Nephron progenitor cell (in vitro differentiated cells): ENCODE data around the gene PRIMA1.
A peak's percentile ranks its signal among the peaks of the same experiment; 100 is the strongest.

Experiments
- DNase-seq: peaks from one replicate; pipeline ENCODE4 v3.0.0; 2021
- H3K27ac Mint-ChIP-seq: 2 replicates; pipeline ENCODE4 v1.8.0; 2021; ENCODE audit warnings: mild to moderate bottlenecking, moderate library complexity, mixed read lengths
- H3K27me3 Mint-ChIP-seq: 2 replicates; pipeline ENCODE4 v1.8.0; 2021; ENCODE audit warnings: mild to moderate bottlenecking, low read depth, mixed read lengths; ENCODE audit not compliant: poor library complexity
- H3K36me3 Mint-ChIP-seq: 2 replicates; pipeline ENCODE4 v1.8.0; 2021; ENCODE audit warnings: low read depth, mixed read lengths
- H3K4me1 Mint-ChIP-seq: 2 replicates; pipeline ENCODE4 v1.8.0; 2021; ENCODE audit warnings: mixed read lengths
- H3K4me3 Mint-ChIP-seq: 2 replicates; pipeline ENCODE4 v1.8.0; 2021; ENCODE audit warnings: mild to moderate bottlenecking, moderate library complexity, mixed read lengths
- H3K9me3 Mint-ChIP-seq: 2 replicates; pipeline ENCODE4 v1.8.0; 2021; ENCODE audit warnings: mild to moderate bottlenecking, moderate library complexity, mixed read lengths
- CTCF ChIP-seq: fragments of 200-600 bp; sonication (generic); IDR thresholded peaks from 2 replicates; pipeline ENCODE4 v1.5.0; 2021; ENCODE audit warnings: antibody characterized with exemption

The PRIMA1 gene

GRCh38 chr14:93751946-93752655, 36.2 kb downstream of the PRIMA1 start:
- H3K4me1 Mint-ChIP-seq, result peaks cover 35% of the 10 kb centered on the region
- DNase-seq, result no peak
- no peak overlapping the region for H3K4me3 Mint-ChIP-seq
- H3K9me3 Mint-ChIP-seq, result peaks cover 4% of the 10 kb centered on the region
- H3K36me3 Mint-ChIP-seq, result no peaks in the 10 kb centered on the region
- peak overlapping the region; percentile 87 for H3K27ac Mint-ChIP-seq
- no peak for TF ChIP-seq CTCF
- H3K27me3 Mint-ChIP-seq, result peaks cover 5% of the 10 kb centered on the region

GRCh38 chr14:93749076-93749420, 39.2 kb downstream of the PRIMA1 start:
- peaks cover 2% of the 10 kb centered on the region for H3K27me3 Mint-ChIP-seq
- H3K36me3 Mint-ChIP-seq, result no peaks in the 10 kb centered on the region
- H3K9me3 Mint-ChIP-seq, result no peaks in the 10 kb centered on the region
- H3K4me3 Mint-ChIP-seq, result no peak overlapping the region
- H3K4me1 Mint-ChIP-seq, result peaks cover 48% of the 10 kb centered on the region
- no peak for TF ChIP-seq CTCF
- DNase-seq, result no peak
- H3K27ac Mint-ChIP-seq, result peak overlapping the region; percentile 55

GRCh38 chr14:93748208-93749075, 39.8 kb downstream of the PRIMA1 start:
- Mint-ChIP-seq H3K4me3 (no peak overlapping the region), H3K4me1 (peaks cover 50% of the 10 kb centered on the region), H3K27me3 (peaks cover 3% of the 10 kb centered on the region), H3K9me3 (no peaks in the 10 kb centered on the region), H3K27ac (peak overlapping the region; percentile 13), H3K36me3 (no peaks in the 10 kb centered on the region)
- no peak for DNase-seq
- TF ChIP-seq CTCF, result no peak

GRCh38 chr14:93747560-93747959, 40.7 kb downstream of the PRIMA1 start:
- Mint-ChIP-seq H3K27ac (peak overlapping the region; percentile 13), H3K36me3 (no peaks in the 10 kb centered on the region), H3K4me1 (peaks cover 55% of the 10 kb centered on the region), H3K9me3 (no peaks in the 10 kb centered on the region), H3K27me3 (peaks cover 6% of the 10 kb centered on the region), H3K4me3 (no peak overlapping the region)
- TF ChIP-seq CTCF, result no peak
- DNase-seq, result no peak

GRCh38 chr14:93747102-93747501, 41.2 kb downstream of the PRIMA1 start:
- Mint-ChIP-seq H3K27me3 (peaks cover 8% of the 10 kb centered on the region), H3K4me1 (peaks cover 51% of the 10 kb centered on the region), H3K36me3 (no peaks in the 10 kb centered on the region), H3K4me3 (no peak overlapping the region), H3K9me3 (no peaks in the 10 kb centered on the region), H3K27ac (no peak overlapping the region)
- TF ChIP-seq CTCF, result no peak
- DNase-seq, result no peak
